Measurements from ENCODE around the gene NFATC2.

- TF ChIP-seq CTCF (conservative IDR thresholded peaks at IDR 0.05 in 1 of 2, IDR thresholded peaks at IDR 0.05 in 1 of 2; ENCODE audit: extremely low read depth in 1 of 2, insufficient read depth in 1 of 2, low read depth in 1 of 2, low read length in 2 of 2) (no peak), EZH2 (IDR thresholded peaks at IDR 0.05; ENCODE audit: borderline replicate concordance, low read length) (no peak)
Observed at GRCh38 chr20:51583073-51583472, 40.6 kb upstream of the NFATC2 start.

Measured in mammary epithelial cell (primary cell).